NT2/D1 (cell line): ENCODE results near the gene GLTP.

Experiments used
- DNase-seq: peaks from one replicate; pipeline ENCODE4 v3.0.0-alpha.2; 2011; ENCODE audit warnings: low read depth, low spot score
- H3K27me3 ChIP-seq: 2 replicates; pipeline ENCODE4 v1.6.0; 2011; ENCODE audit warnings: mild to moderate bottlenecking; ENCODE audit not compliant: insufficient read length, insufficient read depth
- H3K36me3 ChIP-seq: 2 replicates; pipeline ENCODE4 v1.6.1; 2011; ENCODE audit warnings: mild to moderate bottlenecking, low read length, mixed read lengths; ENCODE audit not compliant: insufficient read depth, insufficient read length
- H3K4me1 ChIP-seq: 2 replicates; pipeline ENCODE4 v1.5.1; 2011; ENCODE audit not compliant: insufficient read depth, insufficient read length
- H3K4me3 ChIP-seq: 2 replicates; pipeline ENCODE4 v1.5.1; 2011; ENCODE audit warnings: low read depth; ENCODE audit not compliant: insufficient read length
- H3K9ac ChIP-seq: 2 replicates; pipeline ENCODE4 v1.6.0; 2011; ENCODE audit warnings: low read depth; ENCODE audit not compliant: insufficient read length
- H3K9me3 ChIP-seq: 2 replicates; pipeline ENCODE4 v1.5.1; 2011; ENCODE audit warnings: mild to moderate bottlenecking, low read length; ENCODE audit not compliant: insufficient read depth
- SUZ12 ChIP-seq: IDR thresholded peaks from 2 replicates; pipeline ENCODE4 v1.6.1; 2011; ENCODE audit not compliant: insufficient read length, insufficient read depth; ENCODE audit errors: extremely low read depth
- YY1 ChIP-seq: IDR thresholded peaks from 2 replicates; pipeline ENCODE4 v1.6.1; 2011; ENCODE audit not compliant: insufficient read length, insufficient read depth
- ZNF274 ChIP-seq: IDR thresholded peaks from 2 replicates; pipeline ENCODE4 v1.6.1; 2011; ENCODE audit warnings: mild to moderate bottlenecking, low read depth, low read length

The GLTP gene

DNA sequence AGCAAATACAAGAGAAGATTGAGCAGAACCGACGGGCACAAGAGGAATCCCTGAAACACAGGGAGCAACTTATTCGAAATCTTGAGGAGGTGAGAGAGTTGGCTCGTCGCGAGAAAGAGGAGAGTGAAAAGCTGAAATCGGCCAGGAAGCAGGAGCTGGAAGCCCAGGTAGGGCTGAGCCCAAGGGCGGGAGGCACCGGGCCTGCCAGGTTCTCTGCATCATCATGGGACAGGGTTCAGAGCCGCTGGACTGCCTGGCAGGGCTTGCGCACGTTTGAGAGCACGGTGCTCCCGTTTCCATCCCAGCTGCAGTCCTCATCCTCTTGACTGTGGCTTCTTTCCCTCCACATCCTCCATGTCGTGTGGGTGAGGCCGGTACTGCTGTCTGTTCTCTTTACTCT lies 34.1 kb upstream of the GLTP start:
- no peak for DNase-seq
- Histone ChIP-seq H3K4me1 (no peaks in the 10 kb centered on the region), H3K27me3 (no peaks in the 10 kb centered on the region), H3K9me3 (peaks cover 7% of the 10 kb centered on the region; the same call in 1 of the 2 replicates), H3K36me3 (peaks cover 88% of the 10 kb centered on the region), H3K4me3 (no peak overlapping the region), H3K9ac (no peak overlapping the region)
- TF ChIP-seq YY1 (no peak), SUZ12 (no peak), ZNF274 (no peak)

- Histone ChIP-seq H3K36me3 (peaks cover 95% of the 10 kb centered on the region), H3K4me3 (no peak overlapping the region), H3K4me1 (no peaks in the 10 kb centered on the region), H3K9ac (no peak overlapping the region), H3K27me3 (no peaks in the 10 kb centered on the region), H3K9me3 (no peaks in the 10 kb centered on the region)
- no peak for DNase-seq
- TF ChIP-seq SUZ12: no peak
- TF ChIP-seq ZNF274: no peak
These were observed 32.5 kb upstream of the GLTP start for GRCh38 chr12:109912855-109913321.

- no peaks in the 10 kb centered on the region for H3K27me3 ChIP-seq
- no peak overlapping the region for H3K9ac ChIP-seq
- H3K9me3 ChIP-seq: no peaks in the 10 kb centered on the region
- H3K36me3 ChIP-seq: peaks cover 95% of the 10 kb centered on the region
- peaks cover 6% of the 10 kb centered on the region for H3K4me1 ChIP-seq
- no peak for TF ChIP-seq YY1
- TF ChIP-seq SUZ12: no peak
- TF ChIP-seq ZNF274: no peak
- H3K4me3 ChIP-seq: no peak overlapping the region
- peak; percentile 82 for DNase-seq
These were observed 30.6 kb upstream of the GLTP start for GRCh38 chr12:109910969-109911348.

DNA sequence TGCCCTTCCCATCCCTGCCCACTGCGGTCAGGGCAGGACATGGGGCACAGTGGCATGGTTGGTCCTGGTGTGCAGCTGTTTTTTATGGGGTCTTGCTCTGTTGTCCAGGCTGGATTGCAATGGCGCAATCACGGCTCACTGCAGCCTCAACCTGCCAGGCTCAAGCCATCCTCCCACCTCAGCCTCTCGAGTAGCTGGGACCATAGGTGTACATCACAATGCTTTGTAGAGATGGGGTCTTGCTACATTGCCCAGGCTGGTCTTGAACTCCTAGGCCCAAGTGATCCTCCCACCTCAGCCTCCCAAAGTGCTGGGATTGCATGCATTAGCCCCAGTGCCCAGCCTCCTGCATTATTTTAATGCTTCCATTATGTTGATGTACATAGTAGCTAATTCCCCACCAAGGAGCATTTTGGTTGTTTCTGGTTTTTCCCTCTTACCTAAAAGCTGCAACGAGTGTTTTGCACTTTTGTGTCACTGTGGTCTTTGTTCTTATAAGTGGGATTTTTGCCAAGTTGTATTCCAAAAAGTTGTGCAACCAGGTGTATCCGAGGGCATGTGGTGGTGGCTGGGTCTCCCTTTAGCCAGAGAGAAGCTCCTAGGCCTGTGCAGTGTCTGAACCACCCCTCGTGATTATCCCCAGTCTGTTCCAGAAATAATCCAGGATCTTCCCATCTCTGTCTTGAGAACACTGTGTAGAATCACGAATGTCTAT lies 30.1 kb upstream of the GLTP start:
- H3K36me3 ChIP-seq: peaks cover 95% of the 10 kb centered on the region
- H3K4me3 ChIP-seq: no peak overlapping the region
- H3K27me3 ChIP-seq: peaks cover 2% of the 10 kb centered on the region
- no peak for TF ChIP-seq YY1
- no peak for TF ChIP-seq ZNF274
- no peak for TF ChIP-seq SUZ12
- H3K9me3 ChIP-seq: no peaks in the 10 kb centered on the region
- no peak for DNase-seq
- H3K4me1 ChIP-seq: peaks cover 6% of the 10 kb centered on the region
- no peak overlapping the region for H3K9ac ChIP-seq

GRCh38 chr12:109905301-109905700 lies 25.0 kb upstream of the GLTP start:
- no peak for DNase-seq
- H3K36me3 ChIP-seq: peaks cover 74% of the 10 kb centered on the region
- H3K4me1 ChIP-seq: peaks cover 9% of the 10 kb centered on the region
- TF ChIP-seq ZNF274: no peak
- TF ChIP-seq SUZ12: no peak
- no peak for TF ChIP-seq YY1
- no peak overlapping the region for H3K4me3 ChIP-seq
- H3K9me3 ChIP-seq: no peaks in the 10 kb centered on the region
- H3K9ac ChIP-seq: no peak overlapping the region
- H3K27me3 ChIP-seq: peaks cover 41% of the 10 kb centered on the region

GRCh38 chr12:109902891-109903418 lies 22.6 kb upstream of the GLTP start:
- Histone ChIP-seq H3K9me3 (no peaks in the 10 kb centered on the region), H3K9ac (no peak overlapping the region), H3K36me3 (peaks cover 53% of the 10 kb centered on the region), H3K4me3 (no peak overlapping the region), H3K4me1 (peaks cover 9% of the 10 kb centered on the region), H3K27me3 (peaks cover 60% of the 10 kb centered on the region)
- DNase-seq: no peak
- no peak for TF ChIP-seq SUZ12
- TF ChIP-seq ZNF274: no peak
- TF ChIP-seq YY1: no peak

DNA sequence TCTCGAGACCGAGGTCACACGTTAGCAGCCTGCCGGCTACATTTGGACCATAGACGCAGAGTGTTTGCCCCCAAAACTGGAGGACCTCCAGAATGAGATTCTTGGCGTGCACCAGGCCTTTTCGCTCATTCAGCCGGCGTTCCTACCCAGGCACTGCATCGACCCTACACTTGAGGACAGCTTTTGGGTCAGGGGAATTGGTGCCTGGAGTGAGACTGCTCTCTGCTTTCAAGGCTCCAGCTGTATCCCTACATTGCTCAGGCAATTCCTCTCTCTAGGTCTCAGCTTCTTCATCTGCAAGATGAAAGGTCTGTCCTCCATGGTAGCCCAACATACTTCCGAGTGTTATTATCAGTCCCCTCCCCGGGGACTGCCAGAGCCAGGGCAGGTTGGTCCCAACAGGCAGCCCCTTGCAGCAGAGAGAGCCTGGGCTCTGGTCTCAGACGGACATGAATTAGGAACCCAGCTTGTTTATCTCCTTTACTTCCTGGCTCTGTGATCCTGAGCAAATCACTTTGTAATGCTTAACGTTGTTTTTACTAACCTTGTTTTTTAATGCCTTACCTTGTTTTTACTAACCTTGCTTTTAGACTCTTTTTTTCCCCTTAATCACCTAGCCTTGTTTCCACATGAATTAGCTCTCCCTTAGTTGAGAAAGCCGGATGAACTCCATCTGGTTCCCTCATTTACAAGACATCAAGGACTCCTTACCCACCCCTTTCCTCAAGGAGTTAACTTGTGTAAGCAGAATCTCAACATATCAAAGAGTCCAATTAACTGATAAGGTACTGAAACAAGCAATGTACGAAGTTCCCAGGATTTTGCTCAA lies 20.6 kb upstream of the GLTP start:
- Histone ChIP-seq H3K27me3 (peaks cover 78% of the 10 kb centered on the region), H3K9me3 (no peaks in the 10 kb centered on the region), H3K4me3 (peak overlapping the region; percentile 78), H3K9ac (peak overlapping the region; percentile 86), H3K4me1 (peaks cover 3% of the 10 kb centered on the region), H3K36me3 (peaks cover 33% of the 10 kb centered on the region)
- TF ChIP-seq SUZ12 (no peak), ZNF274 (no peak), YY1 (no peak)
- peak; percentile 86 for DNase-seq
